Gastrocnemius medialis (tissue), 4 donors: ENCODE results near the gene TESK2.

Experiments used
- CTCF ChIP-seq, 5 experiments: fragments of 450-650 bp in 3 of 5; fragments of 200-600 bp in 2 of 5; sonication (generic) in 2 of 5; IDR thresholded peaks in 4 of 5; conservative IDR thresholded peaks in 1 of 5; 1 replicate in 4 of 5; 2 replicates in 1 of 5; pipeline ENCODE4 v1.5.1; 2016 to 2019; ENCODE audit warnings: antibody characterized with exemption in 5 of 5, mild to moderate bottlenecking in 3 of 5, moderate library complexity in 3 of 5
- POLR2A ChIP-seq, 2 donors: fragments of 450-650 bp; IDR thresholded peaks; one replicate each; pipeline ENCODE4 v1.6.1; 2017; ENCODE audit warnings: antibody characterized with exemption in 2 of 2, mild to moderate bottlenecking in 2 of 2, moderate library complexity in 2 of 2

- no peak for TF ChIP-seq POLR2A (IDR thresholded peaks at IDR 0.05)
- TF ChIP-seq CTCF (IDR thresholded peaks at IDR 0.05 in 4 of 5, conservative IDR thresholded peaks at IDR 0.05 in 1 of 5): no peak
Measured at GRCh38 chr1:45535988-45536766, 45.2 kb upstream of the TESK2 start.
